CMK (cell line): ENCODE results near the gene GBF1.
"Not testable (repeated sequence)": the region's sequence is repeated elsewhere in the genome, so short reads cannot be mapped to it uniquely, and the experiment has no call there.

Experiments used
- DNase-seq: peaks from one replicate; pipeline ENCODE4 v3.0.0-alpha.2; 2010; ENCODE audit warnings: low read depth

Gene GBF1

GRCh38 chr10:102301332-102301731 is 56.0 kb downstream of the GBF1 start:
- DNase-seq = not testable (repeated sequence)

- no peak for DNase-seq
These were observed 57.3 kb downstream of the GBF1 start for GRCh38 chr10:102302611-102303010.

GRCh38 chr10:102306006-102306405 is 60.7 kb downstream of the GBF1 start:
- no peak for DNase-seq

- DNase-seq = no peak
These were observed 61.4 kb downstream of the GBF1 start for GRCh38 chr10:102306710-102307109.

GRCh38 chr10:102308318-102308717 is 63.0 kb downstream of the GBF1 start:
- DNase-seq = not testable (repeated sequence)

GRCh38 chr10:102309236-102309635 is 63.9 kb downstream of the GBF1 start:
- DNase-seq = no peak

GRCh38 chr10:102309916-102310315 is 64.6 kb downstream of the GBF1 start:
- DNase-seq = no peak

GRCh38 chr10:102310361-102311024 is 65.2 kb downstream of the GBF1 start:
- no peak for DNase-seq

- no peak for DNase-seq
These were observed 65.7 kb downstream of the GBF1 start for GRCh38 chr10:102311025-102311420.

- DNase-seq = no peak
These were observed 67.4 kb downstream of the GBF1 start for GRCh38 chr10:102312683-102313082.

GRCh38 chr10:102313221-102313896 is 68.0 kb downstream of the GBF1 start:
- DNase-seq = no peak

- DNase-seq = no peak
These were observed 69.5 kb downstream of the GBF1 start for GRCh38 chr10:102314801-102315200.

GRCh38 chr10:102316421-102316820 is 71.1 kb downstream of the GBF1 start:
- DNase-seq = no peak

GRCh38 chr10:102322914-102323313 is 77.6 kb downstream of the GBF1 start:
- no peak for DNase-seq

GRCh38 chr10:102324061-102324460 is 78.7 kb downstream of the GBF1 start:
- DNase-seq = no peak

GRCh38 chr10:102326031-102326430 is 80.7 kb downstream of the GBF1 start:
- DNase-seq = no peak

- no peak for DNase-seq
These were observed 81.7 kb downstream of the GBF1 start for GRCh38 chr10:102327002-102327401.

GRCh38 chr10:102327641-102328040 is 82.3 kb downstream of the GBF1 start:
- DNase-seq = no peak

GRCh38 chr10:102332772-102333171 is 87.4 kb downstream of the GBF1 start:
- no peak for DNase-seq

- DNase-seq = no peak
These were observed 88.8 kb downstream of the GBF1 start for GRCh38 chr10:102334101-102334500.

- no peak for DNase-seq
These were observed 89.9 kb downstream of the GBF1 start for GRCh38 chr10:102335184-102335583.

GRCh38 chr10:102341038-102341688 is 95.8 kb downstream of the GBF1 start:
- DNase-seq = no peak

GRCh38 chr10:102342458-102342857 is 97.1 kb downstream of the GBF1 start:
- no peak for DNase-seq
